ENCODE data around the gene VSTM2B.

DNA sequence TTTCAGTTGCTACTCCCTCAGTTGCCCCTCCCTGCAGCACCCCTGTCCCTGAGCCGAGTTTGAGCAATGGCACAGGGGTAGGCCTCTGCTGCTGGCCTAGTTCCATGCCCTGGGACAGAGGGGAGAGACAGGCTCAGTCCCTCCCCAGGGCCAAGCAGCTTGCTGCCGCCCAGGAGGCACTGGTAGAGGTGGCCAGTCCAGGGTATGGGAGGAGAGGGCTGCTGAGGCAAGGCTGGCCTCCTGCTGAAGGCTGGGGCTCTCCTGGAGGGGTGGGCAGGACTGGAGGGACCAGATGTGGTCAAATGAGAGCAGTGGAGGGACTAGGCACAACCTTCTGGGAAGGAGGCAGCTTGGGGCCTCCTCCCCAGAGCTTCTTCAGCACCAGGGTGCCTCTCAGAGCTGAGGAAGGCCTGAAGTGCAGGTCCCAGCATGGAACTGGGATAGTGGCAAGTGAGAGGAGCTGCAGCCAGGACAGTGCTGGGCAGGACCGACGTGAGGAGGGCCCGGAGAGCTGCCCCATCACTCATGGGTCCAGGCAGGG, 29.8 kb upstream of the VSTM2B start:
- TF ChIP-seq, protein P1, sequence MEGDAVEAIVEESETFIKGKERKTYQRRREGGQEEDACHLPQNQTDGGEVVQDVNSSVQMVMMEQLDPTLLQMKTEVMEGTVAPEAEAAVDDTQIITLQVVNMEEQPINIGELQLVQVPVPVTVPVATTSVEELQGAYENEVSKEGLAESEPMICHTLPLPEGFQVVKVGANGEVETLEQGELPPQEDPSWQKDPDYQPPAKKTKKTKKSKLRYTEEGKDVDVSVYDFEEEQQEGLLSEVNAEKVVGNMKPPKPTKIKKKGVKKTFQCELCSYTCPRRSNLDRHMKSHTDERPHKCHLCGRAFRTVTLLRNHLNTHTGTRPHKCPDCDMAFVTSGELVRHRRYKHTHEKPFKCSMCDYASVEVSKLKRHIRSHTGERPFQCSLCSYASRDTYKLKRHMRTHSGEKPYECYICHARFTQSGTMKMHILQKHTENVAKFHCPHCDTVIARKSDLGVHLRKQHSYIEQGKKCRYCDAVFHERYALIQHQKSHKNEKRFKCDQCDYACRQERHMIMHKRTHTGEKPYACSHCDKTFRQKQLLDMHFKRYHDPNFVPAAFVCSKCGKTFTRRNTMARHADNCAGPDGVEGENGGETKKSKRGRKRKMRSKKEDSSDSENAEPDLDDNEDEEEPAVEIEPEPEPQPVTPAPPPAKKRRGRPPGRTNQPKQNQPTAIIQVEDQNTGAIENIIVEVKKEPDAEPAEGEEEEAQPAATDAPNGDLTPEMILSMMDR (IDR thresholded peaks at IDR 0.05; ENCODE audit: low read depth, low read length): no peak
- TF ChIP-seq POLR2A (IDR thresholded peaks at IDR 0.05; ENCODE audit: extremely low read depth, insufficient read length): no peak
